ENCODE results near the gene SMIM20. TPM values are rescaled to one million over a fixed set of nuclear protein-coding genes. Genes with fewer than 3 reads are reported as not detected.

SMIM20 gene
- total and polyA plus RNA-seq, 2 experiments from 2014 or later = 56.6 to 82.9 TPM

- peaks cover 7% of the 10 kb centered on the region for H3K27me3 Mint-ChIP-seq (ENCODE audit: insufficient read depth, low read depth, poor library complexity)
- no peaks in the 10 kb centered on the region for H3K9me2 ChIP-seq (ENCODE audit: insufficient read depth)
Measured at GRCh38 chr4:25921922-25922321, 7.9 kb downstream of the SMIM20 start.

More at GRCh38 chr4:25921922-25922321, 7.9 kb downstream of the SMIM20 start:
- H3K4me3 Mint-ChIP-seq = no peak overlapping the region
- Histone ChIP-seq H3F3A (replicated peaks; ENCODE audit: low read depth) (no peaks in the 10 kb centered on the region), H4K20me1 (replicated peaks; ENCODE audit: insufficient read depth) (peaks cover 4% of the 10 kb centered on the region), H2AFZ (no peak overlapping the region), H3K4me2 (no peak overlapping the region), H3K79me2 (replicated peaks; ENCODE audit: insufficient read depth) (peaks cover 53% of the 10 kb centered on the region), H3K4me1 (ENCODE audit: insufficient read depth) (no peaks in the 10 kb centered on the region), H3K36me3 (ENCODE audit: insufficient read depth) (no peaks in the 10 kb centered on the region), H3K27me3 (ENCODE audit: insufficient read depth) (no peaks in the 10 kb centered on the region), H3K4me3 (no peak overlapping the region), H3K27ac (ENCODE audit: low read depth) (no peak overlapping the region)
- ATAC-seq (no peak), DNase-seq (ENCODE audit: low spot score) (no peak)
- H3K27ac Mint-ChIP-seq = no peak overlapping the region; the same call in 1 of the 2 replicates
- H3K4me1 Mint-ChIP-seq = peaks cover 14% of the 10 kb centered on the region; the same call in 2 of the 3 replicates
- TF ChIP-seq CREB1 (CRISPR knock-in tag; IDR thresholded peaks at IDR 0.05; ENCODE audit: low read depth) = no peak
- no peak for TF ChIP-seq POLR2AphosphoS5 (IDR thresholded peaks at IDR 0.05; ENCODE audit: low read depth)
- TF ChIP-seq REST (IDR thresholded peaks at IDR 0.05; ENCODE audit: unreplicated experiment) = no peak
- TF ChIP-seq, protein P1, sequence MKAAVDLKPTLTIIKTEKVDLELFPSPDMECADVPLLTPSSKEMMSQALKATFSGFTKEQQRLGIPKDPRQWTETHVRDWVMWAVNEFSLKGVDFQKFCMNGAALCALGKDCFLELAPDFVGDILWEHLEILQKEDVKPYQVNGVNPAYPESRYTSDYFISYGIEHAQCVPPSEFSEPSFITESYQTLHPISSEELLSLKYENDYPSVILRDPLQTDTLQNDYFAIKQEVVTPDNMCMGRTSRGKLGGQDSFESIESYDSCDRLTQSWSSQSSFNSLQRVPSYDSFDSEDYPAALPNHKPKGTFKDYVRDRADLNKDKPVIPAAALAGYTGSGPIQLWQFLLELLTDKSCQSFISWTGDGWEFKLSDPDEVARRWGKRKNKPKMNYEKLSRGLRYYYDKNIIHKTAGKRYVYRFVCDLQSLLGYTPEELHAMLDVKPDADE (IDR thresholded peaks at IDR 0.05) = no peak
- TF ChIP-seq, protein P2, sequence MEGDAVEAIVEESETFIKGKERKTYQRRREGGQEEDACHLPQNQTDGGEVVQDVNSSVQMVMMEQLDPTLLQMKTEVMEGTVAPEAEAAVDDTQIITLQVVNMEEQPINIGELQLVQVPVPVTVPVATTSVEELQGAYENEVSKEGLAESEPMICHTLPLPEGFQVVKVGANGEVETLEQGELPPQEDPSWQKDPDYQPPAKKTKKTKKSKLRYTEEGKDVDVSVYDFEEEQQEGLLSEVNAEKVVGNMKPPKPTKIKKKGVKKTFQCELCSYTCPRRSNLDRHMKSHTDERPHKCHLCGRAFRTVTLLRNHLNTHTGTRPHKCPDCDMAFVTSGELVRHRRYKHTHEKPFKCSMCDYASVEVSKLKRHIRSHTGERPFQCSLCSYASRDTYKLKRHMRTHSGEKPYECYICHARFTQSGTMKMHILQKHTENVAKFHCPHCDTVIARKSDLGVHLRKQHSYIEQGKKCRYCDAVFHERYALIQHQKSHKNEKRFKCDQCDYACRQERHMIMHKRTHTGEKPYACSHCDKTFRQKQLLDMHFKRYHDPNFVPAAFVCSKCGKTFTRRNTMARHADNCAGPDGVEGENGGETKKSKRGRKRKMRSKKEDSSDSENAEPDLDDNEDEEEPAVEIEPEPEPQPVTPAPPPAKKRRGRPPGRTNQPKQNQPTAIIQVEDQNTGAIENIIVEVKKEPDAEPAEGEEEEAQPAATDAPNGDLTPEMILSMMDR (conservative IDR thresholded peaks at IDR 0.05; ENCODE audit: low read depth in 2 of 2) = no peak
- TF ChIP-seq ZNF331 (CRISPR knock-in tag; IDR thresholded peaks at IDR 0.05; ENCODE audit: low read depth) = no peak
- no peak for TF ChIP-seq EZH2 (IDR thresholded peaks at IDR 0.05; ENCODE audit: low read depth, unreplicated experiment)
- no peak for TF ChIP-seq STAT1 (IDR thresholded peaks at IDR 0.05; ENCODE audit: unreplicated experiment)
- no peak for TF ChIP-seq NANOG (IDR thresholded peaks at IDR 0.05; ENCODE audit: borderline replicate concordance)
- TF ChIP-seq, protein P3, sequence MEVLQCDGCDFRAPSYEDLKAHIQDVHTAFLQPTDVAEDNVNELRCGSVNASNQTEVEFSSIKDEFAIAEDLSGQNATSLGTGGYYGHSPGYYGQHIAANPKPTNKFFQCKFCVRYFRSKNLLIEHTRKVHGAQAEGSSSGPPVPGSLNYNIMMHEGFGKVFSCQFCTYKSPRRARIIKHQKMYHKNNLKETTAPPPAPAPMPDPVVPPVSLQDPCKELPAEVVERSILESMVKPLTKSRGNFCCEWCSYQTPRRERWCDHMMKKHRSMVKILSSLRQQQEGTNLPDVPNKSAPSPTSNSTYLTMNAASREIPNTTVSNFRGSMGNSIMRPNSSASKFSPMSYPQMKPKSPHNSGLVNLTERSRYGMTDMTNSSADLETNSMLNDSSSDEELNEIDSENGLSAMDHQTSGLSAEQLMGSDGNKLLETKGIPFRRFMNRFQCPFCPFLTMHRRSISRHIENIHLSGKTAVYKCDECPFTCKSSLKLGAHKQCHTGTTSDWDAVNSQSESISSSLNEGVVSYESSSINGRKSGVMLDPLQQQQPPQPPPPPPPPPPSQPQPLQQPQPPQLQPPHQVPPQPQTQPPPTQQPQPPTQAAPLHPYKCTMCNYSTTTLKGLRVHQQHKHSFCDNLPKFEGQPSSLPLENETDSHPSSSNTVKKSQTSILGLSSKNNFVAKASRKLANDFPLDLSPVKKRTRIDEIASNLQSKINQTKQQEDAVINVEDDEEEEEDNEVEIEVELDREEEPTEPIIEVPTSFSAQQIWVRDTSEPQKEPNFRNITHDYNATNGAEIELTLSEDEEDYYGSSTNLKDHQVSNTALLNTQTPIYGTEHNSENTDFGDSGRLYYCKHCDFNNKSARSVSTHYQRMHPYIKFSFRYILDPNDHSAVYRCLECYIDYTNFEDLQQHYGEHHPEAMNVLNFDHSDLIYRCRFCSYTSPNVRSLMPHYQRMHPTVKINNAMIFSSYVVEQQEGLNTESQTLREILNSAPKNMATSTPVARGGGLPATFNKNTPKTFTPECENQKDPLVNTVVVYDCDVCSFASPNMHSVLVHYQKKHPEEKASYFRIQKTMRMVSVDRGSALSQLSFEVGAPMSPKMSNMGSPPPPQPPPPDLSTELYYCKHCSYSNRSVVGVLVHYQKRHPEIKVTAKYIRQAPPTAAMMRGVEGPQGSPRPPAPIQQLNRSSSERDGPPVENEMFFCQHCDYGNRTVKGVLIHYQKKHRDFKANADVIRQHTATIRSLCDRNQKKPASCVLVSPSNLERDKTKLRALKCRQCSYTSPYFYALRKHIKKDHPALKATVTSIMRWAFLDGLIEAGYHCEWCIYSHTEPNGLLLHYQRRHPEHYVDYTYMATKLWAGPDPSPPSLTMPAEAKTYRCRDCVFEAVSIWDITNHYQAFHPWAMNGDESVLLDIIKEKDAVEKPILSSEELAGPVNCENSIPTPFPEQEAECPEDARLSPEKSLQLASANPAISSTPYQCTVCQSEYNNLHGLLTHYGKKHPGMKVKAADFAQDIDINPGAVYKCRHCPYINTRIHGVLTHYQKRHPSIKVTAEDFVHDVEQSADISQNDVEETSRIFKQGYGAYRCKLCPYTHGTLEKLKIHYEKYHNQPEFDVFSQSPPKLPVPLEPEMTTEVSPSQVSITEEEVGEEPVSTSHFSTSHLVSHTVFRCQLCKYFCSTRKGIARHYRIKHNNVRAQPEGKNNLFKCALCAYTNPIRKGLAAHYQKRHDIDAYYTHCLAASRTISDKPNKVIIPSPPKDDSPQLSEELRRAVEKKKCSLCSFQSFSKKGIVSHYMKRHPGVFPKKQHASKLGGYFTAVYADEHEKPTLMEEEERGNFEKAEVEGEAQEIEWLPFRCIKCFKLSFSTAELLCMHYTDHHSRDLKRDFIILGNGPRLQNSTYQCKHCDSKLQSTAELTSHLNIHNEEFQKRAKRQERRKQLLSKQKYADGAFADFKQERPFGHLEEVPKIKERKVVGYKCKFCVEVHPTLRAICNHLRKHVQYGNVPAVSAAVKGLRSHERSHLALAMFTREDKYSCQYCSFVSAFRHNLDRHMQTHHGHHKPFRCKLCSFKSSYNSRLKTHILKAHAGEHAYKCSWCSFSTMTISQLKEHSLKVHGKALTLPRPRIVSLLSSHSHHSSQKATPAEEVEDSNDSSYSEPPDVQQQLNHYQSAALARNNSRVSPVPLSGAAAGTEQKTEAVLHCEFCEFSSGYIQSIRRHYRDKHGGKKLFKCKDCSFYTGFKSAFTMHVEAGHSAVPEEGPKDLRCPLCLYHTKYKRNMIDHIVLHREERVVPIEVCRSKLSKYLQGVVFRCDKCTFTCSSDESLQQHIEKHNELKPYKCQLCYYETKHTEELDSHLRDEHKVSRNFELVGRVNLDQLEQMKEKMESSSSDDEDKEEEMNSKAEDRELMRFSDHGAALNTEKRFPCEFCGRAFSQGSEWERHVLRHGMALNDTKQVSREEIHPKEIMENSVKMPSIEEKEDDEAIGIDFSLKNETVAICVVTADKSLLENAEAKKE (CRISPR knock-in tag; IDR thresholded peaks at IDR 0.05) = no peak
- no peak for TF ChIP-seq EZH2phosphoT487 (IDR thresholded peaks at IDR 0.05; ENCODE audit: unreplicated experiment)
- no peak for TF ChIP-seq ZNF114 (CRISPR knock-in tag; IDR thresholded peaks at IDR 0.05)
- no peak for TF ChIP-seq JUNB (IDR thresholded peaks at IDR 0.05; ENCODE audit: unreplicated experiment)
- peaks cover 22% of the 10 kb centered on the region for H3K36me3 Mint-ChIP-seq (ENCODE audit: low read depth)
- H3K9me3 Mint-ChIP-seq = no peaks in the 10 kb centered on the region

Data from GM23338 (cell line).